GM13977 (cell line): ENCODE measurements around the gene CPAMD8.

Experiments used
- DNase-seq: peaks from one replicate; pipeline ENCODE4 v3.0.0; 2012; ENCODE audit warnings: low spot score
- in situ Hi-C: fragments of 300-500 bp; cut with MboI; formaldehyde crosslinking; loops from one replicate; pipeline ENCODE4 v1.12.0; 2022; ENCODE audit warnings: low sequenced_read_pairs, low pct_unique_long_range_greater_than_20kb, mixed read lengths, inconsistent platforms; ENCODE audit not compliant: unreplicated experiment
- TF ChIP-seq, protein P1 (sequence below): IDR thresholded peaks from 2 replicates; pipeline ENCODE4 v1.5.1; 2012; ENCODE audit warnings: mild to moderate bottlenecking, control low read depth; ENCODE audit not compliant: insufficient read depth; ENCODE audit errors: extremely low read depth, missing control alignments

Gene CPAMD8

DNA sequence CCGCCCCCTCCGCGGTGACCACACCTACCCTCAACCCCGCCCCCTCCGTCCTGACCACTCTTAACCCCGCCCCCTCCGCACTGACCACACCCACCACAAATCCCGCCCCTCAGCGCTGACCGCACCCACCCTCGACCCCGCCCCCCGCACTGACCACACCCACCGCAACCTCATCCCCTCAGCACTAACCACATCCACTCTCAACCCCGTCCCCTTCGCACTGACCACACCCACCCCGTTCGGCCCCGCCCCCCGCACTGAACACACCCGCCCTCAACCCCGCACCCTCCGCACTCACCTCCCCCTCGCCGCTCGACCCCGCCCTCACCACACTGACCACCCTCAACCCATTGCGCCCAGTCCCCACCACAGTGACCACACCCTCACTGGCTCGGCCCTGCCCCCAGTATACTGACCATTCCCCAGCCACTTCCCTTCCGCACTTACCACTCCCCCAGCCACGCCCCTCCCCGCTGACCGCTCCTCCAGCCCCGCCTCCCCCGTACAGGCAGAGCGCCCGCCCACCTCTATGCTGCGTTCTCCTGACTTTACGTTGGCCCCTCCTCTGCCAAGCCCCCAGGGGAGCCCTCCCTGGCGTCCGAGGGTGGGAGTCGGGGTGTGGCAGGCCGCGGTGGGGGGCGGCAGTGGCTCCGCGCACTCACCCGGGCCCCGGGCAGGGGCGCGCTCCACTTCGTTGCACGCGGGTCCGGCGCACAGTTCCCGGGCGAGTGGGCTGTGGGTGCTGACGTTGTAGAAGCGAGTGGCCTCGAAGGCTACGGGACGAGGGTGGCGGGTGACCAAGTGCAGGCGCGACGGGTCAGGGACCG, 129.4 kb downstream of the CPAMD8 start:
- peak; percentile 98 for DNase-seq
- TF ChIP-seq, protein P1, sequence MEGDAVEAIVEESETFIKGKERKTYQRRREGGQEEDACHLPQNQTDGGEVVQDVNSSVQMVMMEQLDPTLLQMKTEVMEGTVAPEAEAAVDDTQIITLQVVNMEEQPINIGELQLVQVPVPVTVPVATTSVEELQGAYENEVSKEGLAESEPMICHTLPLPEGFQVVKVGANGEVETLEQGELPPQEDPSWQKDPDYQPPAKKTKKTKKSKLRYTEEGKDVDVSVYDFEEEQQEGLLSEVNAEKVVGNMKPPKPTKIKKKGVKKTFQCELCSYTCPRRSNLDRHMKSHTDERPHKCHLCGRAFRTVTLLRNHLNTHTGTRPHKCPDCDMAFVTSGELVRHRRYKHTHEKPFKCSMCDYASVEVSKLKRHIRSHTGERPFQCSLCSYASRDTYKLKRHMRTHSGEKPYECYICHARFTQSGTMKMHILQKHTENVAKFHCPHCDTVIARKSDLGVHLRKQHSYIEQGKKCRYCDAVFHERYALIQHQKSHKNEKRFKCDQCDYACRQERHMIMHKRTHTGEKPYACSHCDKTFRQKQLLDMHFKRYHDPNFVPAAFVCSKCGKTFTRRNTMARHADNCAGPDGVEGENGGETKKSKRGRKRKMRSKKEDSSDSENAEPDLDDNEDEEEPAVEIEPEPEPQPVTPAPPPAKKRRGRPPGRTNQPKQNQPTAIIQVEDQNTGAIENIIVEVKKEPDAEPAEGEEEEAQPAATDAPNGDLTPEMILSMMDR: no peak
- in situ Hi-C loops: no loop called here

DNA sequence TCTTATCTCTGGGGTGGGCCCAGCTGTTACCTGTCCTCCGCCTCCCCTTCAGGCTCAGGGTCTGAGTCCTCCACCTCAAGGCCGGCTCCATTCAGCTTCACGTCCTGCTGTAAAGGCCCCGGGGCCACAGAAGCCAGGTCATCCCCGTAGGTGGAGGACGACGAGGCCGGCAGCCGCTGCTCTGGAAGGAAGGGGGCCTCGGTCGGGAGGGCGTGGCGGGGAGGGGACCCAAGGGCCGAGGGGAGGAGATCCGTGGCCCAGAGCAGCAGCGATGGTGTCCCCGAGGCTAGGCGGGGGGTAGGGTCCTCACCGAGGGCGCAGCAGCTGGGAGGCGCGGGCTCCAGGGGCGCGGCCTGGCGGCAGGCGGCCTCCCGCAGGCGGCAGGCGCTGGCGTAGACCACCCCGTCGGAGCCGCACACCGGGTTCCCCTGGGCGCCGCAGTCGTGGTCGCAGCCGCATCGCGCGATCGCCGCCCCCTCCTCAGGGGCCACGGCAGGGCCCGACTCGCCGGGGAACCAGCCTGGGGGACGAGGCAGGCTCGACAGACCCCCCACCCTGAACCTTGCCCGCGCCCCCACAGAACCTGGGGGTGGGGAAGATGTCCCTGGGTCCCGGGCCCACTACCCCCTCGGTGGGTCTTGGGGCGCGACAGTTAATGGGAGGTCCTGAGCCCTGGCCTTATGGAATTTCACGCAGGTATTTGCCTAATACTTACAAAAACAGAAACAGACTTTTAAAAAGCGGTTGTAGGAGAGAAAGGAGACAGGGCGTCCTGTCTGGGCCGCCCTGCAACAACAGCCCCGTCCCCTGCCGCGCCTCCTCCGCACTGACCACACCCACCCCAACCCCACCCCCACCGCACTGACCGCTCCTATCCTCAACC, 130.2 kb downstream of the CPAMD8 start:
- in situ Hi-C loops: no loop called here
- DNase-seq: no peak
- TF ChIP-seq, protein P1: no peak

DNA sequence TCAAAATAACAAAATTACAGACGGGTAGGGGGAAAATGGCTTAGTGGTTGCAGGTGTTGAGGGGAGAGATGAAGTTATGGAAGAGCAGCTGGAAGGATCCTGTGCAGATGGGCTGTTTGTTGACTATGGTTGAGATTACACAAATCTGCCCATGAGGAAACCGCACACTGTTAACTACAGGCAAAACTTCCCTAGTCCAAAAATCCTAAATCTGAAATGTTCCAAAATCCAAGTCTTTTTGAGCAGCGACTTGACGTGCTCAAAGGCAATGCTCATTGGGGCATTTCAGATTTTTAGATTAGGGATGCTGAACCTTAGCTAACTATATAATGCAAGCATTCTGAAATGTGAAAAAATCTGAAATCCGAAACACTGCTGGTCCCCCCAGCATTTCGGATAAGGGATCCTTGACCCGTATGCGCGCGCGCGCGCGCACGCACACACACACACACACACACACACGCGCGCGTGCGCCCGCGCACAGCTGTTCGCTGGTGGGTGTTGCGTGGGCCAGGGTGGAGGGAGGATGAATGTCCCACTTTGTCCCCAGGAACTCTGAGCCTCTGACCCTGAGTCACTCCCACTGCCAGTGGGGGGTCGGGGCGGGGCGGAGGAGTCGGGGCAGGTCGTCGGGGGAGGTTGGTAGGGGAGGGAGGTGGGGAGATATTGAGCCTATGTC, 131.0 kb downstream of the CPAMD8 start:
- in situ Hi-C loops: no loop called here
- DNase-seq: no peak

DNA sequence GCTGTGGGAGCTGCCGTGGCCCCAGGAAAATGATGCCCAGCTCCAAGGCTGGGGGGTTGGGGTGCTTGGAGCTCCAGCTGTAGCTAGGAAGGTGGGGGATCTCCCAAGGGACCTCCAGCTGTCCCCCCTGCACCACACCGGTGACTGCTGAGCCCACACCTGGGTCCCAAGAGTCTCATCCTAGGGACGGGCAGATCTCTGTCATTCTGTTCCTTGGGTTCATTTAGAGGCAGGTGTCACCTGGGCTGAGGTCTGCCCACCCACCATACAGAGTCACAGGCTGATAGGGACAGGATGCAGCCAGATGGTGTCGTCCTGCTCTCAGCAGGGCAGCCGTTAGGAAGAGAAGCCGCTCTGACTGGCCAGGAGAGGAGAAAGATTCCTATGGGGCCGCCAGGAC, 132.5 kb downstream of the CPAMD8 start:
- in situ Hi-C loops: no loop called here
- TF ChIP-seq, protein P1: peak; percentile 23
- no peak for DNase-seq

More for the DNA sequence above, 131.0 kb downstream of the CPAMD8 start:
- TF ChIP-seq, protein P1: no peak

DNA sequence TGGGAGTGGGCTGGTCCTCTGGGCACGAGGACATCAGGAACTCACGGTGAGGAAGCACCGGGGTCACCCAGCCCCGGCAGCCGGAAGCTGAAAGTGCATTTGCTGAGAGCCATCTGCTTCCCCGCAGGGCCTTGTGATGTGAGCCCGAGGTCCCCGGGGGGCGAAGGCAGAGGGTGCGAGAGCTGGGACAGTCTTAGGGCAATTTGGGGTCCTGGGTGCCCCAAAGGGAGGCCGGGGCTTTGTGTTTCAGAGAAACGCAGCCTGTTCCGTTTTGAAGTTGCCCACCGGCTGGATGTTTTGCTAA, 133.0 kb downstream of the CPAMD8 start:
- DNase-seq: peak; percentile 61
- TF ChIP-seq, protein P1: no peak
- in situ Hi-C loops: no loop called here
